ENCODE measurements around the gene HOXB9. TPM values are rescaled to one million over a fixed set of nuclear protein-coding genes. Genes with fewer than 3 reads are reported as not detected.

Gene HOXB9
- total and polyA plus RNA-seq, 9 of the 15 experiments (the other 6 are each of a cell fraction or from before 2014, with no cell fraction given) = 3.1 to 196 (median 77.6) TPM

- peaks cover 51% of the 10 kb centered on the region for H3K79me2 ChIP-seq (ENCODE audit: control insufficient read depth, insufficient read depth, low read length)
- peaks cover 29 to 44% of the 10 kb centered on the region in 2 experiments; a peak in 4 of 5 replicates for H3K4me1 ChIP-seq (replicated peaks in 1 of 2; ENCODE audit: control insufficient read depth in 2 of 2, insufficient read depth in 2 of 2, low read length in 2 of 2)
- no peak for ATAC-seq
- H3K36me3 ChIP-seq (ENCODE audit: control insufficient read depth, insufficient read depth, low read length) = peaks cover 32% of the 10 kb centered on the region
- DNase-seq (ENCODE audit: extremely low read depth in 1 of 4, low spot score in 3 of 4) = no peak
- H3K9me1 ChIP-seq (ENCODE audit: control insufficient read depth, insufficient read depth, low read length) = no peaks in the 10 kb centered on the region
- H3K27me3 ChIP-seq (ENCODE audit: control insufficient read depth in 2 of 2, insufficient read depth in 2 of 2, low read length in 2 of 2) = no peaks in the 10 kb centered on the region
- WGBS (ENCODE audit: insufficient coverage, low coverage, missing lambda C conversion rate) = 87% methylated on average over 14 of the region's 15 CpGs
- H4K20me1 ChIP-seq (replicated peaks; ENCODE audit: control insufficient read depth, insufficient read depth, low read length) = peaks cover 22% of the 10 kb centered on the region
- H3K27ac ChIP-seq (ENCODE audit: extremely low read depth, low read depth, low read length) = no peak overlapping the region
- ChIA-PET POLR2A (interaction anchor here (1.1 to 1.7 kb wide), 2 partner anchors 12 to 354 kb away, joined by 3 to 7 read pairs; no protein-coding TSS in a partner anchor), CTCF (ENCODE audit: low intra/inter-chr PET ratio) (interaction anchor here (0.6 to 1.5 kb wide), 3 partner anchors 17 to 422 kb away, joined by 3 to 8 read pairs (median 3); no protein-coding TSS in a partner anchor)
- H2AFZ ChIP-seq (ENCODE audit: low read depth, low read length) = no peak overlapping the region
- in situ Hi-C loops (cut with MboI) (no loop called here), intact Hi-C loops (cut with micrococcal nuclease) (no loop called here)
- no peak for FAIRE-seq
- H3K4me3 ChIP-seq = no peak overlapping the region
- no peak overlapping the region for H3K9ac ChIP-seq (ENCODE audit: insufficient read depth in 1 of 2, low read depth in 2 of 2, low read length in 2 of 2)
- no TSS peak for BruUV-seq (replicated peaks)
- H3K9me3 ChIP-seq (replicated peaks; ENCODE audit: control insufficient read depth, insufficient read depth, low read depth, low read length) = no peaks in the 10 kb centered on the region
- no peak overlapping the region for H3K4me2 ChIP-seq (ENCODE audit: insufficient read depth, low read length)
- TF ChIP-seq ZNF717 (CRISPR knock-in tag; IDR thresholded peaks at IDR 0.05) = no peak
- TF ChIP-seq ATF6 (CRISPR knock-in tag; IDR thresholded peaks at IDR 0.05) = no peak
- no peak for TF ChIP-seq PTRF (tag; IDR thresholded peaks at IDR 0.05)
- TF ChIP-seq CBFA2T3 (IDR thresholded peaks at IDR 0.05) = no peak
- TF ChIP-seq, protein P1, sequence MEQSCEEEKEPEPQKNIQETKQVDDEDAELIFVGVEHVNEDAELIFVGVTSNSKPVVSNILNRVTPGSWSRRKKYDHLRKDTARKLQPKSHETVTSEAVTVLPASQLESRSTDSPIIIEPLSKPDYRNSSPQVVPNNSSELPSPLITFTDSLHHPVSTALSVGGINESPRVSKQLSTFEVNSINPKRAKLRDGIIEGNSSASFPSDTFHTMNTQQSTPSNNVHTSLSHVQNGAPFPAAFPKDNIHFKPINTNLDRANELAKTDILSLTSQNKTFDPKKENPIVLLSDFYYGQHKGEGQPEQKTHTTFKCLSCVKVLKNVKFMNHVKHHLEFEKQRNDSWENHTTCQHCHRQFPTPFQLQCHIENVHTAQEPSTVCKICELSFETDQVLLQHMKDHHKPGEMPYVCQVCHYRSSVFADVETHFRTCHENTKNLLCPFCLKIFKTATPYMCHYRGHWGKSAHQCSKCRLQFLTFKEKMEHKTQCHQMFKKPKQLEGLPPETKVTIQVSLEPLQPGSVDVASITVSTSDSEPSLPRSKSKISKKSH (CRISPR knock-in tag; IDR thresholded peaks at IDR 0.05) = no peak
- TF ChIP-seq IRF1 (CRISPR knock-in tag; IDR thresholded peaks at IDR 0.05; ENCODE audit: borderline replicate concordance) = no peak
- no peak for TF ChIP-seq ZBTB40 (IDR thresholded peaks at IDR 0.05)
- TF ChIP-seq ZBTB40 (CRISPR knock-in tag; IDR thresholded peaks at IDR 0.05) = no peak
Measured at GRCh38 chr17:48616717-48617470, 9.3 kb downstream of the HOXB9 start.

All from K562 (cell line).